Measurements from ENCODE around the gene ATP6V1G2.

Gene ATP6V1G2

DNA sequence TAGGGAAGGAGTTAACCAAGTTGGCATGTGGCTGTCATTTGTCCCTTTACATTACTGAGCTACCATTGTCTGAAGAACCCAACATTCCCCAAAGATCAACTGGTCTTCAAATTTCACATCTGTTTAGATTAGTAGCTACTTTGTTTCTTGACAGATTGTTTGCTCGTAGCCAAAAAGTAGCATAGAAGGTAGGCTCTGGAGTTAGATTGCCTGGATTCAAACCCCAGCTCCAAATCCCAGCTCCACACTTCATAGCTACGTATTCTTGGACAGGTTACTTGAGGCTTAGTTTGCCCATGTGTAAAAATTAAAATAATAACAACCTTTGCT is 2.1 kb upstream of the ATP6V1G2 start:
- no peak for DNase-seq (ENCODE audit: low read depth in 3 of 3, low spot score in 1 of 3)

DNA sequence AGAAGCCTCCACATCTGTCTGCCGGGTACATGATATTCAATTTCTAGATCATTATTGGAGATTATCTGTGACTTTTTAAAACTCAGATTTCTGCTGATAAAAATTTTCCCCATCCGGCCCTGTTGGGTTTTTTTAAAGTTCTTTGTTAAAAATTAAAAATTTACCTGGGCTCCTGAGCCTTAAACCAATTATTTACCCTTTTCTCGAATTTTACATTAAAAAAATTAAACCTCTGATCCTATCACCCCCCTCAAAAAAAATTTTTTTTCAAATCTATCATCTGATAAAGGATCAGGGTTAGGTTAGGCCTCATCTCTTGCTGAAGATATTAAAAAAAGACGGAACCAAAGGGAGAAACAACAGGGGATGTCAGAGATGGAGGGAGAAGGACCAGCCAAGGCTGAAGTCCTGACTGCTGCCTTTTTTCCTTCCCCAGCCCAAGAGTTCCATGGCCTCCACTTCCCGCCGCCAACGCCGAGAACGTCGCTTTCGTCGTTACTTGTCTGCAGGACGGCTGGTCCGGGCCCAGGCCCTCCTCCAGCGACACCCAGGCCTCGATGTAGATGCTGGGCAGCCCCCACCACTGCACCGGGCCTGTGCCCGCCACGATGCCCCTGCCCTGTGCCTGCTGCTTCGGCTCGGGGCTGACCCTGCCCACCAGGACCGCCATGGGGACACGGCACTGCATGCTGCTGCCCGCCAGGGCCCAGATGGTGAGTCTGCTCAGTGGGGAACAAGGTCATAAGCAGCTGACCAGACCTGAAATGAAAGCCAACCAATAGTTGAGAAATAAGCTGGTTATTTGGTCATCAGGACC is 1.5 kb upstream of the ATP6V1G2 start:
- DNase-seq (ENCODE audit: low read depth in 3 of 3, low spot score in 1 of 3): no peak

DNA sequence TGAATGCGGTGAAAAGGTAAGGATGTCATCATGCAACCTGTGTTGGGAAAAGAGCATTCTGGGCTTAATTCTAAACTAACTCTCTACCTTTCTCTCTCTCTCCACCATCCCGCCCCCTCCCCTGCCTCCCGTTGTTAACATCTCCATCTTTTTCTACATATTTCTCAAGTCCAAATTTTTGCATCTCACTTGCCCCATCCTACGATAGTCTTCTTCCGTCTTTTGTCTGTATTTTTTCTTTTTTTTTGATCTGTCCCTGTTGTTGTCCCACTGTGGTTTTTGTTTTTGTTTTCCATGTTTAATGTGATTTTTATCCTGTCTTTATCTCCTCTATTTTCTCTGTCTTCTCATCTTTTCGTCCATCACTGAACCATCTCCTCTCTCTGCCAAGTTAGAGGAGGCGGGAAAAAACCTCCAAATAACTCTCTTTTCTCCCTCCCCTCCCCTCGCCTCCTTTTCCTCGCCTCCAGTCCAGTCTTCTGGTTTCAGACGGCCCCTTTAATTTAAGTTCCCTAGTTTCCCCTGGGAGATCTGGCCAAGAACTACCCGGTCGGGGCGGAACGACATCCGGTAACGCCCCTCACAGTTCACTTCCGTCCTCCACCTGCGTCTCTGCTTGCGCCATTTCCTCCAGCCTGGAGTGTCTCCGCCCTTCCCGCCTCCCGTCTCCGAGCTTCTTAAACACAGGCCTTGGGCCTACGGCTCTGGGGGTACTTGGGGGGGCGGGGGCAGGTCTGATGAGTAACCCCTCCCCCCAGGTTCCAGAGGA is 734 bp upstream of the ATP6V1G2 start, which contains the start of gene NFKBIL1:
Gene NFKBIL1 (plus strand): TSS at position 651 of the 769 bp plus-strand sequence. CDS start 87 bp downstream, at position 738.
- peak; percentile 71 to 75 (median 72) for DNase-seq (ENCODE audit: low read depth in 3 of 3, low spot score in 1 of 3)

DNA sequence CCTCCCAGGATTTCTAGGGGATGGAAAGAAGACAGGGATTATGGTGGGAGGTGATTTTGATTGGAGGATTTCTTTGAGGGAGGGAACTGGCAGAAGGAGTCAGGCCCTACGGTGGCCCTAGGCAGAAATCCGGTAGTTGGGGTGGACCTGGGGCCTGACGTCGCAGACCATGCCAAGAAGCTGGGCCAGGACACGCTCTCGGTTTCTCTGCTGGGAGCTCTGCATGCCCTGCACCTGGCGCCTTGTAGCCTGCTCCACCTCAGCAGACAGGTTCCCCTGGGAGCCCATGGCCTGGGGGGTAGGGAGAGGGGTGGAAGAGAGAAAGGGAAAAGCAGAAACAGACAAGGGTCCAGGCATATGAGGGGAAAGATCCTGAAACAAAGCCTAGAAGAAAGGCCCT is 1.1 kb downstream of the ATP6V1G2 start:
- DNase-seq (ENCODE audit: low read depth in 3 of 3, low spot score in 1 of 3): no peak

DNA sequence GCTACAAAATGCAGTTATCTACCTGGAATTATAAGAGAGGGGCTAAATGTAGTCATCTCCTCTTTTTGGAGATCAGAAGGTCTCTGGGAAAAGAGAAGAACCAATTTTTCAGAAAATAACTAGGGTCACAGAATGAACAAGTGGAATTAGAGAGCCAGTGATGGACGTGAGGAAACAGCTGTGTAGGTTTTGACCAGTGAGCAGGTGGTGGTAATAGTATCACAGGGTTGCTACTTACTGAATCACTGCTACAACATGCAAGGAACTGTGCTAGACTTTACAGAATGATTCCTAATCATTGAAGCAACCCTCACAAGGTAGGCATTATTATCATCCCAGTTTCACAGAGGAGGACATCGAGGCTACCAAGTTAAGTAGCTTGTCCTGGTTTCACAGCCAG is 1.7 kb downstream of the ATP6V1G2 start:
- no peak for DNase-seq (ENCODE audit: low read depth in 3 of 3, low spot score in 1 of 3)

DNA sequence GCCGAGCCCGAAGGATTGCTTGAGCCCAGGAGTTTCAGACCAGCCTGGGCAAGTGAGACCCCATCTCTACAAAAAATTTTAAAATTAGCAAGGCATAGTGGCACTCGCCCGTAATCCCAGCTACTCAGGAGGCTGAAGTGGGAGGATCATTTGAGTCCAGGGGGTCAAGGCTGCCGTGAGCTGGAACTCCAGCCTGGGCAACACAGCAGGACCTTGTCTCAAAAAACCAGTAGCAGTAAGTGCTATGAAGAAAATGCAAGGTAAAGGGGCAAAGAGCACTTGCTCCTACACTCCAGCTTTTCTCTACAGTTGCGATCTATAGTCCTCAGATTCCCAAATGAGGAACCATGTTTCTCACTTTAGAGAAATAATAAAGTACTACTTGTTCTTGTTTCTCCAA is 2.8 kb downstream of the ATP6V1G2 start:
- DNase-seq (ENCODE audit: low read depth in 3 of 3, low spot score in 1 of 3): no peak

DNA sequence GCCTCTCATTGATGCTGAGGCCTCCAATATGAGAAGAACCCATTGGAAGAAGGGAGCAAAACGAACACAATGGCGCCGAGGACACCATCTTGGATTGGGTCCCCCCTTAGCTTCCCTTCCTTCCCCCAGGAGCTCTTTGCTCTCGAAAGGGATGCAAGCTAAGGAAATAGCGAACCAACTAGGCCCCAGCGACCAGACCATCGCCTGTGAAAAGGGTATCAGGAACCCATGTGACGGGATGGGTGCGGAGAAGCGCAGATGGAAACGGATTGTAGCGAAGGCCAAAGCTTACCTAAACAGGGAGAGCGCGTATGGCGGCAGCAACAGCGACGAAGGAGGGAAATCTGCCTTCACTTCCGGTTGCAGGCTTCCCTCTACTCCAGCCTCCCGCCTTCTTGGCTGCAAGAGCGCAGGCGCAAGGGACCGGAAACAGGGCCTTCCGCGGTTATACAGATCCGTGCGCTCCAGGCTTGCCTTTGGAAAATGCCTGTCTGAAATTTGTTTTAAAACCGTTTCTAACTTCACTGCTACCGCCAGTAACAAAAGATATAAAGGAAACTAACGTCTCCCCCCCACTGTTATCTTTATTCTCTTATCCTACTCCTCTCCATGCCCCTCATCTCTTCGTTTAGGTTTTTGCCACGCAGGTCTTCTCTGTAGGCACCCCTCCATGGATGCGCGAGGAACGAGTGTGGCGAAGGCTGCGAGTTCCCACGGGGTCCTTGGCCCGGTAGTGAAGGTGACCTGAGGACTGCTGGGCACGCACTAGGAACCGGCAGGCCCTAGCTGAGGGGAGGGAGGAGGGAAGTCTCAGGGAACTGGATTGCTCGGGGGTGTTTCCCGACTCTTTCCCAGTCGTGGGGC is 4.5 kb downstream of the ATP6V1G2 start, which contains the start of gene DDX39B:
Gene DDX39B (minus strand): TSS at position 346 of the 864 bp plus-strand sequence. CDS start 1,471 bp downstream, outside the sequence.
- peak; percentile 80 to 91 (median 86) for DNase-seq (ENCODE audit: low read depth in 3 of 3, low spot score in 1 of 3)

DNA sequence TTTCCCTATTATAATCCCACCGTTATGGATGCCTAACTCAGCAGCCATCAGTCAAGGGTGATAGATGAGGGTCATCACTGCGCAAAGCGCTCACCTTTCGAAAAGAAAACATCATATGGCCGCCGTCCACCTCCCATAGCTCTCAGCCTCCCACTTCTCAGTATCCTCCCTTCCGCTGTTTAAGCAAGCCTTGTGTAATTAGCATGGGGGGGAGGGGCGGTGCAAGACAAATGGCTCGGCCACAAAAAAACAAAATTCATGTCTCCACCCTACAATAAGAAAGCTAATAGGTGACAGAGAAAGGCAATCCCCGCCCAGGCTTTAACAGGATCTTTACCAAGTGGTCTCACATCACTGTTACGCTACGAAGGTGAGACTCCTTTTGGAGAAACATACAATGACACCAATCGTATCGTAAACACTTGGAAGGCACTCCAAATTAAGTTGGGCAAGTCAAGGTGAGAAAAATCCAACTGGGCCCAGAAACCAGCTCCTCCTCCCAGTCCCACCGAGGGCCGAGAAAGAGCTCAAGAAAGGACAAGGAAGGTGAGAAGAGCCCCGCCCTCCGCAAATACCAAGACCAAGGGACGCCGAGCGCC is 5.2 kb downstream of the ATP6V1G2 start:
- DNase-seq (ENCODE audit: low read depth in 3 of 3, low spot score in 1 of 3): peak in 1 of 3 donors; percentile 37

DNA sequence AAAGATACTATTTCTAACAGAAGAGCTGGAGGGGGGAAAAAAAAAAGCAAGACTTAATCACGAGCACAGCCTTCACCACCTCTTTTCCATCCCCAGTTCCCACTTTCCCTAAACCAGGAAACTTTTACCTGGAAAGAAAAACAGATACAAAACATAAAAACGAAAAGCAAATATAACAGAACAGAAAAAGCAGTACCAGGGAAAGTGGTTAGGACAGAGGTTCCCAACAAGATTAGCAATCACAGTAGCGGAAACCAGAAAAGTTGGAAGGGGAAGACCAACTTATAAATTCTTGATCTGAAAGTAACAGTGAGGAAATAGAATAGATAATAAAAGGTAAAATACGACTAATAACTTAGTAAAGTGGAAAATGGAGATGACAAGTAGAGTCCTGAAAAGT is 5.8 kb downstream of the ATP6V1G2 start:
- DNase-seq (ENCODE audit: low read depth in 3 of 3, low spot score in 1 of 3): no peak

DNA sequence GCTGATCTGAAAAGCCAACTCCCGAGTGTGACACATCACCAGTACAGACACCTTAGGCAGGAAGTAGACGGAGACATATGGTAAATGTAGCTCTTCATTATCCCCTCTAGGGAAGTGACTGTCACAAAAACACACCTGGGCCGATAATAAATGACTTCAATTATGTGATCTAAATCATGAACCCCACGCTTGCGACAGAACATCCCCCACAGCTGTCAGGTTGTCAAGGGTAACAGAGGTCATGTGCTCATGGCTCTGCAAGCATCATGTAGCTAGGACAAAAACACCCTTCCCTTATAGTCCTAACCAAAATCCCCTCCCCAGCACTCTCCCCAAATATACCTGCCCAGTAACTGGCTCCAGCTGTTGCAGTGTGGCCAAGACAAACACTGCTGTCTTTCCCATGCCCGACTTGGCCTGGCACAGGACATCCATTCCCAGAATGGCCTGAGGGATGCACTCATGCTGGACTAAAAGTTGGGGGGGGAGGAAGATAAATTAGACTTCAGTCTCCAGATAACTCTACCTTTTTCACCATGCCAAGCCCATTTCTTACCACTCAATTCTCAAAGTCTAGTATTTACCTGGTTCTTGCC is 7.5 kb downstream of the ATP6V1G2 start:
- DNase-seq (ENCODE audit: low read depth in 3 of 3, low spot score in 1 of 3): no peak

DNA sequence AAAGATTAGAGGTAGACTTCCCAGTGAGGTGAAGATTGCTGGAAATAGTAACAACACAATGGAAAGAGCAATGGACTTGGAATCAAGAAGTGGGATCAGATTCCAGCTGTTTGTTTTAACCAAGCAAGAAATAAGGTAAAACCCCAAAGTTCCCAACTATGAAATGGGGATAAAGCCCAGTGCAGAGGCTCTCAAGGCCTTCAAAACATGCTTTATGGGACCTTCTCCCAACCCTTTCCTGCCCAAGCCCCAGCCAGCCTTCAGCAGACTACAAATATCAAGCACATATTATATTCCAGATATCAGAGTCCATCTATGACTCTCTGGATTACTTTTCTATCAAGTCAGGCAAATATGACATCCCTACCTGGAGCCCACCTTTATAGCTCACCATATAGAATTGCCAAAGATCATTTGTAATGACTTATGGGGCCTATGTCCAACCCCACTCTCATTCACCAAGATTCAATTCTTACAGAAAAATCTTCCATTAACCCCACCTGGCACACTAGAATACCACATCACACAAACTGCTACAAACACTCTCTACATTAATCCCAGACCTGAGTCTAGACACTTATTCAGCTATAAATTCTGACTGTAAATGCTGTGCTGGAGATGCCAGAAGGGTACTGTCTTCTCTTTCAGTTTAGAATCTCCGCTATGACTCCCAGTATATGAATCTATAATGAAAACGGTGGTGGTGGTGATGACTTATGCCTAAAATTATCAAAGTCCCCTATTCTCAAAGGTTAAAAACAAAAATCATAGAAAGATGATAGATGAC is 10.7 kb downstream of the ATP6V1G2 start:
- no peak for DNase-seq (ENCODE audit: low read depth in 3 of 3, low spot score in 1 of 3)

DNA sequence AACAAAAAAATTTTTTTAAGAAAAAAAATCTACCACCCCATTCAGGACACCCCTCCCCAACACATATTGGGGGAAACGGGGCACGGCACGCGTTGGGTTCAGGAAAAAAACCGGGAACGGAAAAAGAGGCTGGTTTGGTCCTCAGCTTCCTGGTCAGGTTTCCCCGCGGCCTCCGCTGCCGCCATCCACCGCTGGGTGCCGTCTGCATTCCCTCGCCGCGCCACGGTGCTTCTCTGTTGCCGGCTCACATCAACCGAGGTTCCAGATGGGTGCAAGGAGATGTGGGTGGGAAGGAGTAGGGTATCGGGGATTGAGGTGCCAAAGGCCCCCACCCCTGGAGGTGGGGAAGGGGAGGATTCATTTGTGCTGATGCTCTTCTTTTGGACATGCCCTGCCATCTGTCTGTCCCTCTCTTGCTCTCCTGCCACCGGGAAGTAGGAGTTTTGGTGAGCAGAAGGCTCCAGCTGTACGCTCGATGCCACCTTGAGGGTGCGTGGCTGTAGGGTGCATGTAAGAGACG is 11.8 kb downstream of the ATP6V1G2 start:
- no peak for DNase-seq (ENCODE audit: low read depth in 3 of 3, low spot score in 1 of 3)

DNA sequence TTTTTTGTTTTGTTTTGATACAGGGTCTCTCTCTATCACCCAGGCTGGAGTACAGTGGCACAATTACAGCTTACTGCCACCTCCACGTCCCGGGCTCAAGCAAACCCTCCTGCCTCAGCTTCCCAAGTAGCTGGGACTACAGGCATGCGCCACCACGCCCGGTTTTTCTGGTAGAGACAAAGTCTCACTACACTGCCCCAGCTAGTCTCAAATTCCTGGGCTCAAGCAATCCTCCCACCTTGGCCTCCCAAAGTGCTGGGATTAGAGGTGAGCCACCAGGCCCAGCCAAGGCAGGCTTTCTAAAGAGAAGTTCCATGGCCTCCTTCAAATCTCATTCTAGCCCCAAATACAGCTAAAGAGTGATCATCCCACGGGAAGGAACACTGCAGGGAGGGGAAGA is 12.4 kb downstream of the ATP6V1G2 start:
- no peak for DNase-seq (ENCODE audit: low read depth in 3 of 3, low spot score in 1 of 3)

DNA sequence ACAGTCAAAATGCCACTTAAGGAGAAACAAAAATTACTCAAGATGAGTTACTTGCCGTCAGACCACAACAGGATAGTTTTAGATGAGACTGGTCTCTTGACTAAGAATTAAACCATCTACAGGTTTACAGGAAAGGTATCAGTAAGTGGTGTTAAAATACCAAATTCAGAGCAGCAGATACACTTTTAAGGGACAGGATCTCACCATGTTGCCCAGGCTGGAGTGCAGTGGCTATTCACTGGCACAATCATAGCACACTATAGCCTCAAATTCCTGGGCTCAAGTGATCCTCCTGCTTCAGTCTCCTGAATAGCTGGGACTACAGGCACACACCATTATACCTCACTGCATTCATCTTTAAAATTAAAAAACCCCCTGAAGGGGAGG is 13.0 kb downstream of the ATP6V1G2 start:
- DNase-seq (ENCODE audit: low read depth in 3 of 3, low spot score in 1 of 3): no peak

DNA sequence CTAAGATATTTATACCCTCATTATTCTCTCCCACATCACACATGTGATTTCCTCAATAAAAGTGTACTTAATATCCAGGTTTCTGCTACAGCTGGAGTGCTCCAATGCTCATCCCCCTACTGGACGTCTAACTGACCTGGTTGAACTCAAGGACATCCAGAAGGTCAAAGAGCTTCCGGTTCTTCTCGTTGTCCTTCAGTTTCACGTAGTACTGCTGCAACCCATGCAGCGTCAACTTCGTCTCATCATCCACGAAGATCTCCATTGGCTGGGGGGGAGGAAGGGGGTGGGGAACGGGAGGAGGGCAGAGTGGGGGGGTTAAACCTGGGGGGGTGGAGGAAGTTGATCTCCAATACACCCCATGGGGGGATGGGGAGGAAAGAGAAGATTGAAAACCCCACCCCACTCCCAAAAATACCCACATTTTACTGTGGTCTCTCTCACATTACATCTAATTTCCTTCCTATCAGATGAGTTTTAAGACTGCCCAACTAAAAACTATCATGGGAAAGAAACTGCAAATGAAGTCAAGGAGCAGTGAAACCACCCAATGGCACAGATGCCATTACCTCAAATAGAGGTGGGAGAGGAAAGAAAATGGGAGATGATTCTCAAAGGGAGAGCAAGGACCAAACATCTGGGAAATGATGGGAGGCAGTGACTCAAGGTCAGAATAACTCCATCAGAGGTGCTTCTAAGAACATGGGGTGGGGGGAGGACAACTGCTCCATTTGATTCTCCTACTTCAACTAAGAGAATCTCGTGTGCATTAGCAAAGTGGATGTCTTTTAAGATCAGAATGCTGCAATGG is 13.6 kb downstream of the ATP6V1G2 start:
- no peak for DNase-seq (ENCODE audit: low read depth in 3 of 3, low spot score in 1 of 3)

DNA sequence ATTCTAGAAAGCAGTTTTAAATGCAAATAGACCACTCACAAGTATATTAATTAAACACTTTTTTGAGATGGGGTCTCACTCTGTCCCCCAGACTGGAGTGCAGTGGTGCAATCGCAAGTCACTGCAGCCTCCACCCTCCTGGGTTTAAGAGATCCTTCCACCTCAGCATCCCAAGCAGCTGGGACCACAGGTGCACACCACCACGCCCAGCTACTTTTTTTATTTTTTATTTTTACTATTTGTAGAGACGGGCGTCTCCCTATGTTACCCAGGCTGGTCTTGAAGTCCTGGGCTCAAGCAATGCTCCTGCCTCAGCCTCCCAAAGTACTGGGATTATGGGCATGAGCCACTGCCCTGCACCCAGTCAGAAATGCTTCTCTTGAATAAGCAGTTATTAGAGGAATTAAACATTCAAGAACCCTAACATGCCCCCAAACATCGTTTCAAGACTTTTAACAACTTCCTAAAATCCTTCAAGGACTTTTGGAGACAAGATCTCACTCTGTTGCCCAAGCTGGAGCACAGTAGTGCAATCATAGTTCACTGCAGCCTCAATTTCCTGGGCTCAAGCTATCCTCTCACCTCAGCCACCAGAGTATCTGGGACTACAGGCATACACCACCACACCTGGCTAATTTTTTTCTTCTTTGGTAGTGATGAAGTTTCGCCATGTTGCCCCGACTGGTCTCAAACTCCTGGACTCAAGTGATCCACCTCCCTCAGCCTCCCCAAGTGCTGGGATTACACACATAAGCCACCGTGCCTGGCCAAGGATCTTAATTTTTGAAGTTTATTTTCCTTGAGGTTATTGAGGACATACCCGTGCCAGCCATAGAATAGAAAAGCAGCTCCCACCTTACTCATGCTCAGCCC is 14.4 kb downstream of the ATP6V1G2 start:
- DNase-seq (ENCODE audit: low read depth in 3 of 3, low spot score in 1 of 3): no peak

DNA sequence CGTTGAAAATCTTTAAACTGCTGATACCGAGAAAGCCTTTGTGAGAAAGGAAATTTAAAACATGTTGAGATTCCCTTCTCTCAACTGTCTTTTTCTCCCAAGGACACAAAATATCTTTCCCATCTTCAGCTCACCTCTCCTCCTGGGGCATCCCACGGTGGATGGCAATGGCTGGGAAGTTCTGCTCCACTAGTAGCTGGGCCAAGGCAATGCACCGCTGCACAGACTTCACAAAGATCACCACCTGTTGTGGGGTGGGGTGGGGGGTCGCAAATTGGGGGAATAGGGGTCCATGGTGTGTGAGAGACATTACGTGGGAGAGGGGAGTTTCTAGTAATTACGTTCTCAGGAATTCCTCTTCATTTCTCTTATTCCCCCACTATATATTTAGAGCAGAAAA is 15.2 kb downstream of the ATP6V1G2 start:
- DNase-seq (ENCODE audit: low read depth in 3 of 3, low spot score in 1 of 3): no peak

DNA sequence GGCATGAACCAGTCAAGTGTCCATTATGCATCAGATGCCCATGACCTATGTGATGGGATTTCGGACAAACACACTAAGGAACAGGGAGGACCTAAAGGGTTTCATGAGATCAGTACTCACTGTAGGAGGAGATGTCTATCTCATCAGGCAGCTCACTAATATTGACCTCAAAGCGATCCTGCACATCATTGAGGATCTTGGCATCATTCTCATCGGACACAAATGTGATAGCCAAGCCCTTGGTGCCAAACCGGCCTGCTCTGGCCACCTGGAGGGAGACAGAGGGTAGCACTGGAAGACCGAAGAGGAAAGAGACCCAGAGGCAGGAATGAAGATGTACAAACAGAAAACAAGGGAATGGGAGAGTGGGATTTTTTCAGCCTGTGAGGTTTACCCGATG is 15.7 kb downstream of the ATP6V1G2 start:
- no peak for DNase-seq (ENCODE audit: low read depth in 3 of 3, low spot score in 1 of 3)
